ENCODE data around the gene MOB3A. TPM values are rescaled to one million over a fixed set of nuclear protein-coding genes. Genes with fewer than 3 reads are reported as not detected.

The MOB3A gene
- total and polyA plus RNA-seq, 2 of the 13 experiments (the other 11 are each of a cell fraction or from before 2014, with no cell fraction given): 3.5 to 17.8 TPM

DNA sequence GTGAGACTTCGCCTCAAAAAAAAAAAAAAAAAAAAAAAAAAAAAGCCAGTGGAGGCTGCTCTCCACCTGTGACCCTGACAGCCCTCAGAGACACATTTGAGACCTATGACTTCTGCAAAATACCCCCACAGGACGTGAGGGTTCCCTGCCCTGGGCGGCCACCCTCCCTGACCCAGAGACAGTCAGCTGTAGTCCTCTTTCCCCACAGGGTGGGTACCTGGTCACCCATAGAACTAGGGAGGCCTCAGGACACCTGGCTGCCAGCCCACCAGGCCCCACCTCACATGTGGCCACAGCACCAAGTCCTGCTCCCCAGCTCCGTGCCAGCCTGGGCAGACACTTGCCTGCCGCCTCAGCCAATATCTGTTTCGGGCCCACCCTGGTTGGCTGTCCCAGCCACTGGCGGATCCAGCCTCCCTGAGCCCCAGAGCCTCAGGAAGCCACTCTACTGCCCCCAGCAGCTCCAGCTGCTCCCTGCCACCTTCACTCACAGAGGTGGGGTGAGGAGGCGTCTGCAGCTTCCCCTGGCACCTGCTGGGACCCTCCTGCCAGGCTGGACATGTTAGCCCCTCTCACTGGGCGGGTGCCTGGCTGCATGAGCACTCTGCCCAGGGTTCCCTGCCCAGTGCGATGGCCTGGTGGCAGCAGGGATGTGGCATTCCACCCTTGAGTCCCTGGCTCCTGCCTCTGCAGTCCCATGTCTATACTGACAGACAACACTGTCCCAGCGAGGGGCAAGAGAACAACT lies 52.0 kb downstream of the MOB3A start:
- Histone ChIP-seq H3K9me3 (ENCODE audit: low read length) (no peaks in the 10 kb centered on the region), H3K27me3 (ENCODE audit: control insufficient read depth in 1 of 2, insufficient read depth in 2 of 2, low read length in 2 of 2) (no peaks in the 10 kb centered on the region), H3K36me3 (replicated peaks in 1 of 2; ENCODE audit: control insufficient read depth in 1 of 2, insufficient read depth in 2 of 2, low read length in 2 of 2) (peaks cover 21 to 53% of the 10 kb centered on the region in 2 experiments), H4K20me1 (ENCODE audit: insufficient read depth, low read length) (peaks cover 33% of the 10 kb centered on the region; the same call in 1 of the 2 replicates), H2AFZ (ENCODE audit: low read length) (no peak overlapping the region), H3K4me2 (ENCODE audit: low read depth, low read length) (no peak overlapping the region), H3K79me2 (ENCODE audit: insufficient read depth, low read length) (peaks cover 19% of the 10 kb centered on the region), H3K4me3 (replicated peaks in 1 of 3; ENCODE audit: insufficient read depth in 1 of 3, low read depth in 2 of 3, low read length in 3 of 3) (no peak overlapping the region), H3K9ac (ENCODE audit: insufficient read depth, low read depth, low read length) (no peak overlapping the region), H3K4me1 (ENCODE audit: insufficient read depth, low read length) (peaks cover 25% of the 10 kb centered on the region), H3K27ac (ENCODE audit: extremely low read length, insufficient read depth, low read length) (no peak overlapping the region)
- intact Hi-C loops (cut with micrococcal nuclease; ENCODE audit: unreplicated experiment) (no loop called here), in situ Hi-C loops (cut with HindIII; ENCODE audit: extremely low pct_ligation_motif_present, low pct_unique_long_range_greater_than_20kb) (no loop called here)
- peak; percentile 31 for TF ChIP-seq AGO1 (IDR thresholded peaks at IDR 0.05; ENCODE audit: low read depth, low read length, poor library complexity, severe bottlenecking)
- no peak for TF ChIP-seq CENPT (CRISPR knock-in tag; IDR thresholded peaks at IDR 0.05; ENCODE audit: low read depth)
- no peak for TF ChIP-seq MAF1 (CRISPR knock-in tag; IDR thresholded peaks at IDR 0.05; ENCODE audit: borderline replicate concordance)
- no peak for TF ChIP-seq ZNF577 (CRISPR knock-in tag; IDR thresholded peaks at IDR 0.05; ENCODE audit: borderline replicate concordance, low read depth)
- no peak for TF ChIP-seq RELA (CRISPR knock-in tag; IDR thresholded peaks at IDR 0.05)
- TF ChIP-seq AGO2 (optimal IDR thresholded peaks at IDR 0.05; ENCODE audit: low read depth, low read length): peak; percentile 49
- TF ChIP-seq AKAP8 (CRISPR knock-in tag; IDR thresholded peaks at IDR 0.05): 0 out of 2 replicates have a peak, but pooled peaks have one; percentile 34
- TF ChIP-seq, protein P1, sequence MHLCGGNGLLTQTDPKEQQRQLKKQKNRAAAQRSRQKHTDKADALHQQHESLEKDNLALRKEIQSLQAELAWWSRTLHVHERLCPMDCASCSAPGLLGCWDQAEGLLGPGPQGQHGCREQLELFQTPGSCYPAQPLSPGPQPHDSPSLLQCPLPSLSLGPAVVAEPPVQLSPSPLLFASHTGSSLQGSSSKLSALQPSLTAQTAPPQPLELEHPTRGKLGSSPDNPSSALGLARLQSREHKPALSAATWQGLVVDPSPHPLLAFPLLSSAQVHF (CRISPR knock-in tag; IDR thresholded peaks at IDR 0.05): no peak
- peak; percentile 70 for TF ChIP-seq RBFOX2 (IDR thresholded peaks at IDR 0.05; ENCODE audit: low read depth, low read length)
- no peak for DNase-seq (ENCODE audit: low spot score)
- WGBS (ENCODE audit: low lambda C conversion rate): over 99% methylated on average over 8 of the region's 11 CpGs
- ChIA-PET POLR2A (no interaction called here), CTCF (ENCODE audit: low intra/inter-chr PET ratio, low total read pairs) (no interaction called here)
- BruUV-seq (replicated peaks): no TSS peak
- ATAC-seq: no peak
- FAIRE-seq: no peak

Measured in HepG2 (cell line).